Measurements from ENCODE around the gene ALK. TPM values are rescaled to one million over a fixed set of nuclear protein-coding genes. Genes with fewer than 3 reads are reported as not detected.
A peak's percentile ranks its signal among the peaks of the same experiment; 100 is the strongest.

The ALK gene
- total RNA-seq, 4 donors from 2014 or later, result 0.83 to 1.6 (median 1.2) TPM

- Histone ChIP-seq H3K4me3 (no peak overlapping the region), H3K27me3 (no peaks in the 10 kb centered on the region), H3K36me3 (no peaks in the 10 kb centered on the region), H3K4me1 (peaks cover 0 to 10% (median 2%) of the 10 kb centered on the region in 4 donors), H3K9me3 (no peaks in the 10 kb centered on the region), H3K27ac (replicated peaks in 1 of 4) (no peak overlapping the region)
- DNase-seq (ENCODE audit: extremely low spot score), result no peak
- no peak for TF ChIP-seq EP300 (IDR thresholded peaks at IDR 0.05)
- TF ChIP-seq, protein P1, sequence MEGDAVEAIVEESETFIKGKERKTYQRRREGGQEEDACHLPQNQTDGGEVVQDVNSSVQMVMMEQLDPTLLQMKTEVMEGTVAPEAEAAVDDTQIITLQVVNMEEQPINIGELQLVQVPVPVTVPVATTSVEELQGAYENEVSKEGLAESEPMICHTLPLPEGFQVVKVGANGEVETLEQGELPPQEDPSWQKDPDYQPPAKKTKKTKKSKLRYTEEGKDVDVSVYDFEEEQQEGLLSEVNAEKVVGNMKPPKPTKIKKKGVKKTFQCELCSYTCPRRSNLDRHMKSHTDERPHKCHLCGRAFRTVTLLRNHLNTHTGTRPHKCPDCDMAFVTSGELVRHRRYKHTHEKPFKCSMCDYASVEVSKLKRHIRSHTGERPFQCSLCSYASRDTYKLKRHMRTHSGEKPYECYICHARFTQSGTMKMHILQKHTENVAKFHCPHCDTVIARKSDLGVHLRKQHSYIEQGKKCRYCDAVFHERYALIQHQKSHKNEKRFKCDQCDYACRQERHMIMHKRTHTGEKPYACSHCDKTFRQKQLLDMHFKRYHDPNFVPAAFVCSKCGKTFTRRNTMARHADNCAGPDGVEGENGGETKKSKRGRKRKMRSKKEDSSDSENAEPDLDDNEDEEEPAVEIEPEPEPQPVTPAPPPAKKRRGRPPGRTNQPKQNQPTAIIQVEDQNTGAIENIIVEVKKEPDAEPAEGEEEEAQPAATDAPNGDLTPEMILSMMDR (IDR thresholded peaks at IDR 0.05), result no peak
- TF ChIP-seq POLR2A (IDR thresholded peaks at IDR 0.05; ENCODE audit: low read depth), result no peak
- no peak for TF ChIP-seq POLR2AphosphoS5 (IDR thresholded peaks at IDR 0.05)
- intact Hi-C loops (cut with DNase I), result no loop called here
- WGBS, result 91% methylated on average over 1 of the region's 2 CpGs
Observed at GRCh38 chr2:29618024-29618423, 303.4 kb downstream of the ALK start.

GRCh38 chr2:29617351-29617750, 304.0 kb downstream of the ALK start:
- 89% methylated on average over 3 of the region's 3 CpGs for WGBS
- H3K27ac ChIP-seq (replicated peaks in 1 of 4), result no peak overlapping the region
- peak; percentile 90 for DNase-seq (ENCODE audit: extremely low spot score)
- no peaks in the 10 kb centered on the region for H3K27me3 ChIP-seq
- intact Hi-C loops (cut with DNase I), result no loop called here
- no peaks in the 10 kb centered on the region for H3K36me3 ChIP-seq
- peaks cover 0 to 10% (median 2%) of the 10 kb centered on the region in 4 donors for H3K4me1 ChIP-seq
- TF ChIP-seq EP300 (IDR thresholded peaks at IDR 0.05) (no peak), POLR2AphosphoS5 (IDR thresholded peaks at IDR 0.05) (no peak), POLR2A (IDR thresholded peaks at IDR 0.05; ENCODE audit: low read depth) (no peak)
- TF ChIP-seq, protein P1 (IDR thresholded peaks at IDR 0.05), result no peak
- no peaks in the 10 kb centered on the region for H3K9me3 ChIP-seq
- no peak overlapping the region for H3K4me3 ChIP-seq

GRCh38 chr2:29616569-29616968, 304.8 kb downstream of the ALK start:
- Histone ChIP-seq H3K4me3 (no peak overlapping the region), H3K9me3 (no peaks in the 10 kb centered on the region), H3K36me3 (no peaks in the 10 kb centered on the region), H3K4me1 (peaks cover 0 to 10% (median 2%) of the 10 kb centered on the region in 4 donors), H3K27ac (replicated peaks in 1 of 4) (no peak overlapping the region), H3K27me3 (no peaks in the 10 kb centered on the region)
- peak; percentile 47 for DNase-seq (ENCODE audit: extremely low spot score)
- intact Hi-C loops (cut with DNase I), result no loop called here
- WGBS, result 67% methylated on average over 1 of the region's 1 CpG
- TF ChIP-seq POLR2AphosphoS5 (IDR thresholded peaks at IDR 0.05), result no peak
- TF ChIP-seq EP300 (IDR thresholded peaks at IDR 0.05), result no peak
- TF ChIP-seq POLR2A (IDR thresholded peaks at IDR 0.05; ENCODE audit: low read depth), result no peak

DNA sequence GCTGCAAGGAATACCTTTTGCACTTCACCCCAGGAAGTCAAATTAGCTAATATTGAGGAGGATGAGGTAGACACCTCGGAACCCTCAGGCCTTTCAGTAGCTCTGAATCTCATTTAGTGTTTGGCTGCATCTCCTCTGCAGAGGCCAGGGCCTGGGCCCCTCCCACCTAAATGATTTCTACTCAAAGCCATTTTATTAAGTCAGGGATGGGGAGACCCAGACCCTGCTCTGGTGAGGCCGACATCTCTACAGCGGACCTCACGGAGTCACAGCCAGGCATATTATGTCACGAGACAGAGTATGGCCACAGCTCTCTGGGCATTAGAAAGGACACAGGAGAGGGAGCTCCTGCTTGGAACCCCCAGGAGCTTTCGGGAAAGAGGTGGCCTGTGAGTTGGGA, 305.5 kb downstream of the ALK start:
- TF ChIP-seq POLR2AphosphoS5 (IDR thresholded peaks at IDR 0.05) (no peak), EP300 (IDR thresholded peaks at IDR 0.05) (no peak), POLR2A (IDR thresholded peaks at IDR 0.05; ENCODE audit: low read depth) (no peak)
- TF ChIP-seq, protein P1 (IDR thresholded peaks at IDR 0.05), result no peak
- intact Hi-C loops (cut with DNase I), result no loop called here
- Histone ChIP-seq H3K4me3 (no peak overlapping the region), H3K36me3 (no peaks in the 10 kb centered on the region), H3K4me1 (peaks cover 0 to 3% (median 2%) of the 10 kb centered on the region in 4 donors), H3K27me3 (no peaks in the 10 kb centered on the region), H3K27ac (replicated peaks in 1 of 4) (no peak overlapping the region), H3K9me3 (no peaks in the 10 kb centered on the region)
- WGBS, result 90% methylated on average over 4 of the region's 6 CpGs
- DNase-seq (ENCODE audit: extremely low spot score), result peak; percentile 75

- no peaks in the 10 kb centered on the region for H3K9me3 ChIP-seq
- H3K27me3 ChIP-seq, result no peaks in the 10 kb centered on the region
- 90% methylated on average over 5 of the region's 5 CpGs for WGBS
- intact Hi-C loops (cut with DNase I), result no loop called here
- DNase-seq (ENCODE audit: extremely low spot score), result no peak
- no peaks in the 10 kb centered on the region for H3K36me3 ChIP-seq
- H3K4me3 ChIP-seq, result no peak overlapping the region
- H3K27ac ChIP-seq (replicated peaks in 1 of 4), result no peak overlapping the region
- peaks cover 0 to 2% (median 0%) of the 10 kb centered on the region in 4 donors for H3K4me1 ChIP-seq
- no peak for TF ChIP-seq POLR2A (IDR thresholded peaks at IDR 0.05; ENCODE audit: low read depth)
- TF ChIP-seq, protein P1 (IDR thresholded peaks at IDR 0.05), result no peak
- no peak for TF ChIP-seq POLR2AphosphoS5 (IDR thresholded peaks at IDR 0.05)
- no peak for TF ChIP-seq EP300 (IDR thresholded peaks at IDR 0.05)
Observed at GRCh38 chr2:29615183-29615582, 306.2 kb downstream of the ALK start.

Data from esophagus muscularis mucosa (tissue), 4 donors.